HEK293 (cell line): Measurements from ENCODE around the gene ITGB5.

Experiments used
- CTCF ChIA-PET: fragments of 350-600 bp; formaldehyde crosslinking; extraction: SDS; loops from one replicate; lab custom pipeline; 2021; ENCODE audit warnings: antibody characterized with exemption; lab: Yijun Ruan, JAX
- POLR2A ChIA-PET: fragments of 300-600 bp; formaldehyde crosslinking; extraction: SDS; loops from one replicate; lab custom pipeline; 2020; ENCODE audit warnings: antibody characterized with exemption, inconsistent platforms; lab: Yijun Ruan, JAX
- H3K27ac ChIP-seq: fragments of 200-500 bp; sonication (Bioruptor generic); 2 replicates; pipeline ENCODE4 v1.5.1; 2014; ENCODE audit warnings: low read depth, low read length, control low read depth, inconsistent platforms; ENCODE audit errors: extremely low read depth
- H3K36me3 ChIP-seq, 2 experiments: fragments of 200-500 bp in 1 of 2; sonication (Bioruptor generic) in 1 of 2; 1 replicate in 1 of 2; 2 replicates in 1 of 2; pipeline ENCODE4 v1.5.1; 2014 to 2017; ENCODE audit warnings: inconsistent platforms in 2 of 2, low read length in 2 of 2; ENCODE audit not compliant: control insufficient read depth in 2 of 2, insufficient read depth in 1 of 2
- H3K4me1 ChIP-seq: fragments of 200-500 bp; sonication (Bioruptor generic); 2 replicates; pipeline ENCODE4 v1.5.1; 2014; ENCODE audit warnings: mild to moderate bottlenecking, low read length, inconsistent platforms; ENCODE audit not compliant: control insufficient read depth, insufficient read depth
- H3K4me3 ChIP-seq: 2 replicates; pipeline ENCODE4 v1.5.1; 2011; ENCODE audit warnings: low read depth, mild to moderate bottlenecking, control low read depth, low read length, moderate library complexity
- H3K9me3 ChIP-seq: fragments of 200-500 bp; sonication (Bioruptor generic); 2 replicates; pipeline ENCODE4 v1.5.1; 2014; ENCODE audit warnings: low read depth, low read length, inconsistent platforms; ENCODE audit not compliant: control insufficient read depth, insufficient read depth
- GLIS2 ChIP-seq: fragments of 450-650 bp; formaldehyde crosslinking; IDR thresholded peaks from 2 replicates; pipeline ENCODE4 v1.5.1; 2016; ENCODE audit warnings: missing biosample characterization, missing genetic modification characterization
- KLF10 ChIP-seq: fragments of 450-650 bp; IDR thresholded peaks from 2 replicates; pipeline ENCODE4 v1.5.1; 2018; ENCODE audit warnings: missing biosample characterization, mild to moderate bottlenecking, missing genetic modification characterization
- SCRT2 ChIP-seq: fragments of 450-650 bp; formaldehyde crosslinking; IDR thresholded peaks from 2 replicates; pipeline ENCODE4 v1.5.1; 2016; ENCODE audit warnings: missing biosample characterization, missing genetic modification characterization
- TRIM28 ChIP-seq: IDR thresholded peaks from 2 replicates; pipeline ENCODE4 v1.6.1; 2011; ENCODE audit warnings: low read length, control low read depth, borderline replicate concordance
- ZBTB8A ChIP-seq: fragments of 450-650 bp; formaldehyde crosslinking; IDR thresholded peaks from 2 replicates; pipeline ENCODE4 v1.5.1; 2016; ENCODE audit warnings: missing biosample characterization, missing genetic modification characterization
- ZFP3 ChIP-seq: fragments of 450-650 bp; formaldehyde crosslinking; IDR thresholded peaks from 2 replicates; pipeline ENCODE4 v1.5.1; 2016; ENCODE audit warnings: low read depth, missing biosample characterization, missing genetic modification characterization
- ZNF121 ChIP-seq: fragments of 450-650 bp; formaldehyde crosslinking; IDR thresholded peaks from 2 replicates; pipeline ENCODE4 v1.5.1; 2016; ENCODE audit warnings: missing biosample characterization, missing genetic modification characterization
- ZNF133 ChIP-seq: fragments of 450-650 bp; formaldehyde crosslinking; IDR thresholded peaks from 2 replicates; pipeline ENCODE4 v1.5.1; 2016; ENCODE audit warnings: missing biosample characterization, missing genetic modification characterization
- ZNF140 ChIP-seq: fragments of 450-650 bp; formaldehyde crosslinking; IDR thresholded peaks from 2 replicates; pipeline ENCODE4 v1.5.1; 2016; ENCODE audit warnings: missing biosample characterization, missing genetic modification characterization
- ZNF155 ChIP-seq: fragments of 450-650 bp; formaldehyde crosslinking; IDR thresholded peaks from 2 replicates; pipeline ENCODE4 v1.5.1; 2016; ENCODE audit warnings: missing biosample characterization, missing genetic modification characterization
- ZNF169 ChIP-seq: fragments of 450-650 bp; formaldehyde crosslinking; IDR thresholded peaks from 2 replicates; pipeline ENCODE4 v1.5.1; 2016; ENCODE audit warnings: missing biosample characterization, missing genetic modification characterization
- ZNF2 ChIP-seq: fragments of 450-650 bp; formaldehyde crosslinking; IDR thresholded peaks from 2 replicates; pipeline ENCODE4 v1.5.1; 2016; ENCODE audit warnings: missing biosample characterization, missing genetic modification characterization
- ZNF223 ChIP-seq: fragments of 450-650 bp; formaldehyde crosslinking; IDR thresholded peaks from 2 replicates; pipeline ENCODE4 v1.5.1; 2016; ENCODE audit warnings: missing biosample characterization, missing genetic modification characterization
- ZNF239 ChIP-seq: fragments of 450-650 bp; formaldehyde crosslinking; IDR thresholded peaks from 2 replicates; pipeline ENCODE4 v1.5.1; 2016; ENCODE audit warnings: missing biosample characterization, missing genetic modification characterization
- ZNF394 ChIP-seq: fragments of 450-650 bp; formaldehyde crosslinking; IDR thresholded peaks from 2 replicates; pipeline ENCODE4 v1.5.1; 2016; ENCODE audit warnings: missing biosample characterization, missing genetic modification characterization, mild to moderate bottlenecking, moderate library complexity, borderline replicate concordance
- ZNF623 ChIP-seq: fragments of 450-650 bp; formaldehyde crosslinking; IDR thresholded peaks from 2 replicates; pipeline ENCODE4 v1.5.1; 2016; ENCODE audit warnings: missing biosample characterization, missing genetic modification characterization
- ZNF658 ChIP-seq: fragments of 450-650 bp; formaldehyde crosslinking; IDR thresholded peaks from 2 replicates; pipeline ENCODE4; 2016; ENCODE audit warnings: missing biosample characterization, missing genetic modification characterization
- ZNF664 ChIP-seq: fragments of 450-650 bp; formaldehyde crosslinking; IDR thresholded peaks from 2 replicates; pipeline ENCODE4 v1.5.1; 2016; ENCODE audit warnings: missing biosample characterization, missing genetic modification characterization
- ZNF670 ChIP-seq: fragments of 450-650 bp; formaldehyde crosslinking; IDR thresholded peaks from 2 replicates; pipeline ENCODE4 v1.5.1; 2016; ENCODE audit warnings: missing biosample characterization, missing genetic modification characterization, low read depth
- ZNF747 ChIP-seq: fragments of 450-650 bp; formaldehyde crosslinking; IDR thresholded peaks from 2 replicates; pipeline ENCODE4 v1.5.1; 2016; ENCODE audit warnings: missing biosample characterization, missing genetic modification characterization
- ZSCAN30 ChIP-seq: fragments of 450-650 bp; IDR thresholded peaks from 2 replicates; pipeline ENCODE4 v1.5.1; 2018; ENCODE audit warnings: missing biosample characterization, mild to moderate bottlenecking, missing genetic modification characterization, moderate library complexity
- TF ChIP-seq, protein P1 (sequence below): fragments of 450-650 bp; formaldehyde crosslinking; IDR thresholded peaks from 2 replicates; pipeline ENCODE4 v1.5.1; 2016; ENCODE audit warnings: missing biosample characterization, missing genetic modification characterization
- TF ChIP-seq, protein P2 (sequence below): fragments of 450-650 bp; formaldehyde crosslinking; conservative IDR thresholded peaks from 2 replicates; pipeline ENCODE4 v1.5.1; 2016; ENCODE audit warnings: low read depth, missing biosample characterization, missing genetic modification characterization

Gene ITGB5

DNA sequence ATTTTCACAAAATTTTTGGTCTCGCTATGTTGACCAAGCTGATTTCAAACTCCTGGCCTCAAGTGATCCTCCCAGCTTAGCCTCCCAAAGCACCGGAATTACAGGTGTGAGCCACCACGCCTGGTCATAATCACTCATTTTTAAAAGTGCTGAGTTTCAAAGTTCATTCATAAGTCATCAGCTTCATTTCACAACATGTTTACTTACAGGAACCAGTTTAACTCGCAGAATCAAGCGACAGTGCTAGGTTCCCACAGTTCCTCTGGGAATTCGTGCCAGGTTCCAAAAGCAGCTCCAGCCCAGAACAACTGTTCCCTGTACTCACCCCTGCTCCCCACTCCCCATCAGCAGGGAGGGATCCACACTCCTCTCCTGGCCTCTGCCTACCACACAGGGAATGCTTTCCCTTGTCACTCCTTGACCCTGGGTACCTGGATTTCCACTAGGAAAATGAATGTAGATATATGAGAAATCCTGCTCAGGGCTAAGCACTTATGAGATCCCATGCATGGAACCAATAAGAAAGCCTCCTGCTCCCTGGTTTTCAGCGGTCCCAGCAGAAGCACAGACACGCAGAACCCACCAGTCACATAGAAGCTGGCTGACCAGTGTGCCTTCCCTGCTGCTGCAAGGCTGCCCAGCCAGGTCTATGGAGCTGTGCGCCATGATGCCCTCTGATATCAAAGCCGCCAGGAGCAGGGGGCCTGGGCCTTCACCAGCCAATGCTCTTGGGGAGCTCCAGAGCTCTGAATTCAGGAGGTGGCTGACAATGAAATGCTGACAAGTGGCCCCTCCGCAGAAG is 72.3 kb downstream of the ITGB5 start:
- ChIA-PET CTCF (interaction anchor here (0.6 kb wide), 1 partner anchor 88 kb away, joined by 3 read pairs; no protein-coding TSS in a partner anchor), POLR2A (no interaction called here)
- Histone ChIP-seq H3K9me3 (no peaks in the 10 kb centered on the region), H3K4me1 (no peaks in the 10 kb centered on the region), H3K36me3 (peaks cover 0 to 30% of the 10 kb centered on the region in 2 experiments; a peak in 1 of 3 replicates), H3K4me3 (no peak overlapping the region), H3K27ac (no peak overlapping the region)
- no peak for TF ChIP-seq ZNF133 (tag by site-specific recombination)
- TF ChIP-seq, protein P1, sequence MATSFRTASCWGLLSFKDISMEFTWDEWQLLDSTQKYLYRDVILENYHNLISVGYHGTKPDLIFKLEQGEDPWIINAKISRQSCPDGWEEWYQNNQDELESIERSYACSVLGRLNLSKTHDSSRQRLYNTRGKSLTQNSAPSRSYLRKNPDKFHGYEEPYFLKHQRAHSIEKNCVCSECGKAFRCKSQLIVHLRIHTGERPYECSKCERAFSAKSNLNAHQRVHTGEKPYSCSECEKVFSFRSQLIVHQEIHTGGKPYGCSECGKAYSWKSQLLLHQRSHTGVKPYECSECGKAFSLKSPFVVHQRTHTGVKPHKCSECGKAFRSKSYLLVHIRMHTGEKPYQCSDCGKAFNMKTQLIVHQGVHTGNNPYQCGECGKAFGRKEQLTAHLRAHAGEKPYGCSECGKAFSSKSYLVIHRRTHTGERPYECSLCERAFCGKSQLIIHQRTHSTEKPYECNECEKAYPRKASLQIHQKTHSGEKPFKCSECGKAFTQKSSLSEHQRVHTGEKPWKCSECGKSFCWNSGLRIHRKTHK (tag by site-specific recombination), result no peak
- TF ChIP-seq SCRT2 (tag by site-specific recombination), result no peak
- no peak for TF ChIP-seq ZBTB8A (tag by site-specific recombination)
- no peak for TF ChIP-seq ZSCAN30 (tag by site-specific recombination)
- no peak for TF ChIP-seq TRIM28
- no peak for TF ChIP-seq GLIS2 (tag by site-specific recombination)
- no peak for TF ChIP-seq ZNF670 (tag by site-specific recombination)
- TF ChIP-seq ZNF658, result no peak
- TF ChIP-seq, protein P2, sequence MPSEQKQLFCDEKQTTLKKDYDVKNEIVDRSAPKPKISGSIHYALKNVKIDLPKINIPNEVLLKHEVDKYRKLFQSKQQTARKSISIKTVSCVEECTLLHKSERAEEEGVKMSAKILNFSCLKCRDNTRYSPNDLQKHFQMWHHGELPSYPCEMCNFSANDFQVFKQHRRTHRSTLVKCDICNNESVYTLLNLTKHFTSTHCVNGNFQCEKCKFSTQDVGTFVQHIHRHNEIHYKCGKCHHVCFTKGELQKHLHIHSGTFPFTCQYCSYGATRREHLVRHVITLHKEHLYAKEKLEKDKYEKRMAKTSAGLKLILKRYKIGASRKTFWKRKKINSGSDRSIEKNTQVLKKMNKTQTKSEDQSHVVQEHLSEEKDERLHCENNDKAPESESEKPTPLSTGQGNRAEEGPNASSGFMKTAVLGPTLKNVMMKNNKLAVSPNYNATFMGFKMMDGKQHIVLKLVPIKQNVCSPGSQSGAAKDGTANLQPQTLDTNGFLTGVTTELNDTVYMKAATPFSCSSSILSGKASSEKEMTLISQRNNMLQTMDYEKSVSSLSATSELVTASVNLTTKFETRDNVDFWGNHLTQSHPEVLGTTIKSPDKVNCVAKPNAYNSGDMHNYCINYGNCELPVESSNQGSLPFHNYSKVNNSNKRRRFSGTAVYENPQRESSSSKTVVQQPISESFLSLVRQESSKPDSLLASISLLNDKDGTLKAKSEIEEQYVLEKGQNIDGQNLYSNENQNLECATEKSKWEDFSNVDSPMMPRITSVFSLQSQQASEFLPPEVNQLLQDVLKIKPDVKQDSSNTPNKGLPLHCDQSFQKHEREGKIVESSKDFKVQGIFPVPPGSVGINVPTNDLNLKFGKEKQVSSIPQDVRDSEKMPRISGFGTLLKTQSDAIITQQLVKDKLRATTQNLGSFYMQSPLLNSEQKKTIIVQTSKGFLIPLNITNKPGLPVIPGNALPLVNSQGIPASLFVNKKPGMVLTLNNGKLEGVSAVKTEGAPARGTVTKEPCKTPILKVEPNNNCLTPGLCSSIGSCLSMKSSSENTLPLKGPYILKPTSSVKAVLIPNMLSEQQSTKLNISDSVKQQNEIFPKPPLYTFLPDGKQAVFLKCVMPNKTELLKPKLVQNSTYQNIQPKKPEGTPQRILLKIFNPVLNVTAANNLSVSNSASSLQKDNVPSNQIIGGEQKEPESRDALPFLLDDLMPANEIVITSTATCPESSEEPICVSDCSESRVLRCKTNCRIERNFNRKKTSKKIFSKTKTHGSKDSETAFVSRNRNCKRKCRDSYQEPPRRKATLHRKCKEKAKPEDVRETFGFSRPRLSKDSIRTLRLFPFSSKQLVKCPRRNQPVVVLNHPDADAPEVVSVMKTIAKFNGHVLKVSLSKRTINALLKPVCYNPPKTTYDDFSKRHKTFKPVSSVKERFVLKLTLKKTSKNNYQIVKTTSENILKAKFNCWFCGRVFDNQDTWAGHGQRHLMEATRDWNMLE (tag by site-specific recombination), result no peak
- TF ChIP-seq ZNF239 (tag by site-specific recombination), result no peak
- TF ChIP-seq ZNF155 (tag by site-specific recombination), result no peak
- TF ChIP-seq ZNF623, result no peak
- no peak for TF ChIP-seq ZNF747 (tag by site-specific recombination)

DNA sequence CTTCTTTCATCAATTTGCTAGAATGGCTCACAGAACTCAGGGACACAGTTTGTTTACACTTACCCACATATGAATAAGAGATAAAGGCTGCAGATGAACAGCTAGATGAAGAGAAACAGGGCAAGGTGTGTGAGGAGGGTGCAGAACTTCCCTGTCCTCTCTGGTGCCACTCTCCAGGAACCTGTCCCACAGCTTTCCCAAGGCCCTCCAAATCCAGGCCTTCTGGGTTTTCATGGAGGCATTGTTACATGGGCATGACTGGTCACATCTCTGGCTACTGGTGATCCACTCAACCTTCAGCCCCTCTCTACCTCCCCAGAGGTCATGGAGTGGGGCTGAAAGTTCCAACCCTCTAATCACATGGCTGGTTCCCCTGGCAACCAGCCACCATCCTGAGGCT is 73.6 kb downstream of the ITGB5 start:
- no peaks in the 10 kb centered on the region for H3K4me1 ChIP-seq
- TF ChIP-seq ZNF394 (tag by site-specific recombination) (no peak), ZNF2 (tag by site-specific recombination) (no peak), ZNF121 (no peak), ZBTB8A (tag by site-specific recombination) (no peak), ZNF169 (tag by site-specific recombination) (no peak), KLF10 (tag by site-specific recombination) (no peak), ZNF140 (tag by site-specific recombination) (no peak), ZNF223 (no peak), ZFP3 (tag by site-specific recombination) (no peak), ZNF664 (tag by site-specific recombination) (no peak)
- TF ChIP-seq, all 188 proteins: peak for 0
- Histone ChIP-seq H3K36me3 (peaks cover 0 to 30% of the 10 kb centered on the region in 2 experiments; a peak in 1 of 3 replicates), H3K4me3 (no peak overlapping the region), H3K9me3 (no peaks in the 10 kb centered on the region), H3K27ac (no peak overlapping the region)
- ChIA-PET CTCF (interaction anchor here (1.2 kb wide), 1 partner anchor 9 kb away, joined by 3 read pairs; no protein-coding TSS in a partner anchor), POLR2A (no interaction called here)
